Posterior cingulate gyrus (tissue), 11 donors: ENCODE data around the gene B4GALT5.
A peak's percentile ranks its signal among the peaks of the same experiment; 100 is the strongest.
"Not testable (repeated sequence)": the region's sequence is repeated elsewhere in the genome, so short reads cannot be mapped to it uniquely, and the experiment has no call there.

Experiments used
- DNase-seq, 10 donors: peaks; one replicate each; pipeline versions ENCODE4 v3.0.0 to v3.0.0-alpha.2; 2020 to 2021; ENCODE audit warnings: mixed read lengths in 3 of 10
- intact Hi-C: fragments of 100-400 bp; cut with DNase I; formaldehyde crosslinking; loops from one replicate; pipeline ENCODE4 v1.15.1; 2023

Gene B4GALT5

DNA sequence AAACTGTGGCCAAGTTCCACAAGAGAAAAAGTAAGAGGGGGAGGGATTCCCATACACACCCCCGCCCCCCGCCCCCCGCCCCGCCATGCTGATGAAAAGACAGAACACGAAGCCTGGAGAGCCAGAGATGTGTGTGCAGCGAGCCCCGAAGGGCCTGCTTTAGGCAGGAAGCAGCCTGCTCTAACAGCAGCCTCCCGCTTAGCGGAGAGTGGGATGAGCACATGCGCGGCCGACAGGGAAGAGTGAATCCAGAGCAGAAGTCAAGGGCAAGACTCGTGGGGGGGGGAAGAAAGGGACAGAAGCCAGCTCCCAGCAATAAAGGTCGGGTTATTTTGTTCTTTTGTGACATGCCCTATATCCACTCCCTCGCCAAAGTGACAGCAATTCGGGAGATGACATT is 78.5 kb downstream of the B4GALT5 start:
- intact Hi-C loops = no loop called here

GRCh38 chr20:49634116-49634515 is 79.6 kb downstream of the B4GALT5 start:
- intact Hi-C loops = no loop called here
- DNase-seq = no peak

More for the DNA sequence above, 78.5 kb downstream of the B4GALT5 start:
- DNase-seq = peak in 6 of 10 donors; percentile 29 to 92 (median 46)

DNA sequence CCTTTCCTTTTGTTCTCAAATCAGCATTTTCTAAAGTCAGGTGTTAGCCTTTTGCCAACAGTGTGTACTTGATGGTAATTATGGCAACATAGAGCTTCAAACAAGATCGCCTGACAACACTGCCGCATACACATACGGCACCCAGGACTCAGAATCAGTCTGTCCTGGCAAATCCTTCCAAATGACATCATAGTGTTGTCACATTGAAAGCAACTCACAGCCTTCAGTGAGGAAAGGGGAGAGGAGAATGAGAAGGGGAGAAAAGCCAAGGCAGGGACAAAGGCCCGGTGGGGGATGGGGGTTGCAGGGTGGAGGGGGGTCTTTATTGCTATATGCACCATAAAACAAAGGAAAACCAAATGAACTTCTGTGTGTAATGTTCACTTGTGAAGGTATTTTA is 80.0 kb downstream of the B4GALT5 start:
- intact Hi-C loops = no loop called here
- DNase-seq = no peak

DNA sequence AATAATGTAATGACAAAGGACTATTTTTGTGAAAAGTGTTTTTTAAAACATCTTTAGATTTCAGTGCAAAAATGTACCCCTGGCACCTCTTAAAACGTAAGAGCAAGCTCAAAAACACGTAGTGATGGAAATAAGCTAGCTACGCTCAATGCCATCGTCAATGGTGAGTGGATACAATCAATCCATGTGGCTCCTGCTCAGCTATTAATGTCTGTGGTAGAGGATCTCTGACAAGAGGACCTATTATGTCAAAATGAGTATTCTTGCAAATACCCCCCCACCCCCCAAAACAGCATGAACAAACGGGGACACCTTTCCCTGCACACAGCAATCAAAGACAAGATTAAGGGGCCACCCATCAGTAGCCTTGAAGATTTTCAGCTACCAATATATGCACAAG is 80.7 kb downstream of the B4GALT5 start:
- no peak for DNase-seq
- intact Hi-C loops = no loop called here

- no peak for DNase-seq
- intact Hi-C loops = no loop called here
Observed at GRCh38 chr20:49631856-49632418, 81.7 kb downstream of the B4GALT5 start.

GRCh38 chr20:49631061-49631716 is 82.5 kb downstream of the B4GALT5 start:
- DNase-seq = no peak
- intact Hi-C loops = no loop called here

- intact Hi-C loops = no loop called here
- DNase-seq = no peak
Observed at GRCh38 chr20:49630396-49630951, 83.2 kb downstream of the B4GALT5 start.

- DNase-seq = no peak
- intact Hi-C loops = no loop called here
Observed at GRCh38 chr20:49629606-49630005, 84.1 kb downstream of the B4GALT5 start.

DNA sequence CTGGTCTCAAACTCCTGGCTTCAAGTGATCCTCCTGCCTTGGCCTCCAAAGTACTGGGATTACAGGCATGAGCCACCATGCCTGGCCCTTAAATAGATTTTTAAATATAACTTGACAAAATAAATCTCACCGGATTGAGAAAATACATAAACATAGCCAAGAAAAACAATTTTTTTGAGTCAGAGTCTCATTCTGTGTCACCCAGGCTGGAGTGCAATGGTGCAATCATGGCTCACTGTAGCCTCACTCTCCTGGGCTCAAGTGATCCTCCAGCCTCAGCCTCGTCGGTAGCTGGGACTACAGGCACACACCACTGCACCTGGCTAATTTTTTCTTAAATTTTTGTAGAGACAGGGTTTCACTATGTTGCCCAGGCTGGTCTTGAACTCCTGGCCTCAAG is 85.4 kb downstream of the B4GALT5 start:
- intact Hi-C loops, DNase-seq: not testable (repeated sequence)

- no peak for DNase-seq
- intact Hi-C loops = no loop called here
Observed at GRCh38 chr20:49627329-49627761, 86.3 kb downstream of the B4GALT5 start.

DNA sequence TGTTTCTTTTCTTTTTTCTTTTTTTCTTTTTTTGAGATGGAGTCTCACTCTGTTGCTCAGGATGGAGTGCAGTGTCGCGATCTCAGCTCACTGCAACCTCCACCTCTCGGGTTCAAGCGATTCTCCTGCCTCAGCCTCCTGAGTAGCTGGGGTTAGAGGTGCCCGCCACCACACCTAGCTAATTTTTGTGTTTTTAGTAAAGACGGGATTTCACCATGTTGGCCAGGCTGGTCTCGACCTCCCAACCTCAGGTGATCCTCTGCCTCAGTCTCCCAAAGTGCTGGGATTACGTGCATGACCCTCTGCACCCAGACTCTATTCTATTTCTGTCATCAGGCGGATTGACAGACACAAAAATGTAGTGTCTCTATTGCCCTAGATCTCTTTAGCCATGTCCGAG is 88.7 kb downstream of the B4GALT5 start:
- intact Hi-C loops, DNase-seq: not testable (repeated sequence)

DNA sequence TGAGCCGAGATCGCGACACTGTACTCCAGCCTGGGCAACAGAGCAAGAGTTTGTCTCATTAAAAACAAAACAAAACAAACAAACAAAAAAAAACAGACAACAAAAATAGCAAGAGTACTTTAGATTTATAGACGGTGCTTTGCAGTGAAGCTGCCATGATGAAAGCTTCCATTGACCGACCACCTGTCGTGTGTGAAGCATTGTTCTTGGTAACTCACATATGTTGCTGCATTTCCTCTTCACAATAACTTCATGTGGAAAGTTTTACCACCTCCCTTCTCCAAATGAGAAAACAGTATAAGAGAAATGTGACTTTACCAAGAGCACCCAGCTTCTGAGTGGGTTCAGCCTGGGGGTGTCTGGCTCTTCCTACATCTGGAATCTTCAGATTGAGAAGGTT is 89.4 kb downstream of the B4GALT5 start:
- intact Hi-C loops = no loop called here

DNA sequence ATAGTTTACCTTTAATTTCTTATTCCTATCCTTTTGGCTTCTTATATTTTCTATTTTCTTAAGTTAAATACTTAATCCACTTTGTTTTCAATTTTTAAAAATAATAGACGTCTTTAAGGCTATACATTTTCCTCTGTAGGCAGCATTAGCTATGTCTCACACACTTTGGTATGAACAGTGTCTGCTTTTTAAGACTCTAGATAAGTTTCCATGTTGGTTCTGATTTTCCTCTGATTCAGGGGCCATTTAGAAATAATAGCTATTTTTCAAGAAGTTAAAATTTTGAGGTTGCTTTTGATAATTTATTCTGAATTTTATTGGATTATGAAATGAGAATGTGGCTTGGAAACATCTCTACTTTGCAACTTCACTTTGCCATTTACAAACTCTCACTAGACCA is 91.4 kb downstream of the B4GALT5 start:
- DNase-seq = no peak
- intact Hi-C loops = no loop called here

More for the DNA sequence above, 89.4 kb downstream of the B4GALT5 start:
- no peak for DNase-seq

DNA sequence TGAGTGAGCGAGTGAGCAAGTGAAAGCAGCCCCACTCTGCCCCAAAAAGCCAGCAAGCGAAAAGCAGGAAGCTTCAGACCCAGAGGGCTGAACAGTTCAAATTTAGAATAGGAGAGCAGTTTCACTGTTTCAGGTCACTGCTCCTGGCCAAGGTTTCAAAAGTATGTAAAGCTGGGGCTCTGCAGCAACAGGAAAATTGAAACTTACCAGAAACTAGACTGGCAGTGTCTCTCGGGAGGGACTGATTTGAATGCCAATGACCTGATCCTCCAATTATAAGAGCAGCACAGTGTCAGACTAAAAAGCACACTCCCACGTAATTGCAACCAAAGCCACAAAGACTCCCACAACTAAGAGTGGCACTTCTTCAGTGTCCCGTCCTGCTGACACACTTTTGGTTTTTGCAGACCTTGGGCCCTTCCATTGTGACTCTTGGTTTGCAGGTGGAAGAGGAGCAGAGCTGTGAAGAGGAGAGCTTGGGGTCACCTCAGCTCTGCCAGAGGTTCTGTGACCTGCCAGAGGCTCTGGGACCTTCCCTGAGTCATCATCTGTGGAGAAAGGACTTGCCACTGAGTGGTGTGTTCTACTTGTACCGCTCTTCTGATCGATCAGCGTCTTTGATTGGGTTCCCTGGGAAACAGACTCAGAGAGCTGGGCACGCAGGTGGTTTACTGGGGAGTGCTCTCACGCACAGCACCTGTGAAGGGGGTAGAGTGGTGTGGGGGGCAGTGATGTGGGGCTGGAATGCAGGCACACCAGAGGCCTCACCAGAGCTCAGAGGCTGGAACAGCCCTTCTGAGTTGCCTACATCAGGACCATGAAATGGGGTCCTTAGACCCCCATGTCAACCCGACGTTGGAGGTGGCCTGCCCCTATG is 93.1 kb downstream of the B4GALT5 start:
- intact Hi-C loops = no loop called here
- DNase-seq = peak in 1 of 10 donors; percentile 19

DNA sequence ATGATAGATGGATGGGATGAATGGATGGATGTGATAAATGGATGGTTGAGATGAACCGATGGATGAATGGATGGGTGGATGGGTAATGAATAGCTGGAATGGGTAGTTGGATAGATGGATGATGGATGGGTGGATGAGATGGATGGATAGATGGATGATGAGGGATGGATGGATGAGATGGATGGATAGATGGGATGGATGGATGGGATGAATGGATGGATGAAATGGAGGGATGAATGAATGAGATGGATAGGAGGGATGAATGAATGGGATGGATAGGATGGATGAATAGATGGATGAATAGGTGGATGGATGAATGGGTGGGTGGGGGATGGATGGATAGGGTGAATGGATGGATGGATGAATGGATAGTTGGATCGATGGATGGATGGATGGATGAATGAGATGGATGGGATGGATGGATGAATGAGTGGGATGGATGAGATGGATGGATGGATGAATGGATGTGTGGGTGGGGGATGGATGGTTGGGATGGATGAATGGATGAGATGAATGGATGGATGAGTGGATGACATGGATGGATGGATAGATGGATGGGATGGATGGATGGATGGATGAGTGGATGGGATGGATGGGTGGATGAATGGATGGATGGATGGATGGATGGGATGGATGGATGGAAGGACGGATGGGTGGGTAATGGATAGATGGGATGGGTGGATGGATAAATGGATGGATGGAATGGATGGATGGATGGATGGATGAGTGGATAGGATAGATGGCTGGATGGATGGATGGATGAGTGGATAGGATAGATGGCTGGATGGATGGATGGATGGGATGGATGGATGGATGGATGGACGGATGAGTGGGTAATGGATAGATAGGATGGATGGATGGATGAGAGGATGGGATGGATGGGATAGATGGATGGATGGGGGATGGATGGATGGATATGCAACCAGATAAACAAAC is 94.3 kb downstream of the B4GALT5 start:
- no peak for DNase-seq
- intact Hi-C loops = no loop called here

DNA sequence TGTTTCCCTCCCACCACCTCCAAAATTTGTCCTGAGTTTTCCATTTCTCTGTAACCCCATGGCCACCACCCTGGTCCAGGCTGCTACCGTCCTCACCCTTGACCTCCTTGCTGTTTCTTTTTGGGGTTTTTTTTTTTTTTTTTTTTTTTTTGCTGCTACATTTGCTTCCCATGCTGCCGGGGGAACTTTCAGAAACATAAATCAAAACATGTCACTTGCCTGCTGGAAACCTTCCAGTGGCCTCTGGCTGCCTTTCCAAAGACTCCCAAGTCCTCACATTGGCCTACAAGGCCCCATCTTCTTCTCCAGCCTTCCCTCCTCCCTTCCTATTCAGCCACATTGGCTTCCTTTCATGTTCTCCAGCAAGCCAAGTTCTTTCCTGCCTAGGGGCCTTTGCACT is 95.4 kb downstream of the B4GALT5 start:
- intact Hi-C loops = no loop called here
- DNase-seq = peak in 2 of 10 donors; percentile 10 to 20

GRCh38 chr20:49617394-49617793 is 96.3 kb downstream of the B4GALT5 start:
- peak in 1 of 10 donors; percentile 11 for DNase-seq
- intact Hi-C loops = not testable (repeated sequence)

DNA sequence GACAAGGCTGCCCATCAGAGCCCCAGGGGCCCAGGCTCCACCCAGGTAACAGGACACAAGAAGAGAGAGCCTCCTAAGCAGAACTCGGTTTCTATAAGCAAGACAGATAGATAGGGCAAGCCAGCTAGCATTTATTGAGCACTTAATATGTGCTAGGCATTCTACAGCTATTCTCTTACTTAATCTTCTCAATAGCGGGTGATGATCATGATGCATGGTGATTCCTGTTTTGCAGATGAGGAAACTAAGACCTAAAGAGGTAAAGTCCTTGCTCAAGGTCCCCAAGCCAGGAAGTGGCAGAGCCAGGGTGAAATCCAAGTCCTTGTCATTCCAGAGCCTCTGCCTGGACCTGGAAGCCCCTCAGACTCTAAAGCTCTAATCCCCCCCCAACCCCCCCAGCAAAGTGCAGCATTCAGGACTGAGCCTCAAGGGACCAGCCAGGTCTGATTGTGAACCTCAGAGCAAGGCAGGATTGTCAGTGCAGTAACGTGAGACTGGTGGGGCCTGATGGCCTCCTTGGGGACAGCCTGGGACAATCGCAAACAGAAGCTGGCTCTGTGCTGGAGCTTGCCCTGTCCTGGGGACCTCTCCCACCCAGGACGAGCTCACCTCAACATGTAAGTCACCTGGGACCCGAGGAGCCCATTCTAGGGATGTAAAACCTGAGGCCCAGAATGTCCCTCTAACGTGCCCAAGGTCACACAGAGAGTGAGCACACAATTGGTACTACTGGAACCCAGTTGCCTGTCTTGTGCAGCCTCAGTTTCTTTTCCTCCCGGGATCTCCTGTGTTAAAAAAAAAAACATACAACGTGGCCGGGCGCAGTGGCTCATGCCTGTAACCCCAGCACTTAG is 97.3 kb downstream of the B4GALT5 start:
- DNase-seq = peak in 1 of 10 donors; percentile 39
- intact Hi-C loops = no loop called here
